K562 (cell line): ENCODE data around the gene ZFPM1. TPM values are rescaled to one million over a fixed set of nuclear protein-coding genes. Genes with fewer than 3 reads are reported as not detected.

Experiments used
- ATAC-seq: fragments of 200-7000 bp; cut with Tn5 transposase; 3 replicates; pipeline ENCODE4 v1.9.1; 2020; ENCODE audit warnings: moderate library complexity
- BruUV-seq: library from RNA; stranded (reverse); fragments of 400-500 nt; replicated peaks from 2 replicates; lab custom pipeline; 2021; lab: Mats Ljungman, UMichigan
- CTCF ChIA-PET: fragments of 300-600 bp; formaldehyde crosslinking; extraction: SDS; loops from one replicate; lab custom pipeline; 2021; ENCODE audit warnings: low intra/inter-chr PET ratio; lab: Yijun Ruan, JAX
- POLR2A ChIA-PET: fragments of 300-600, 350-650 bp; sonication (Branson Sonifier 250); formaldehyde crosslinking; extraction: SDS; loops from one replicate; lab custom pipeline; 2021; ENCODE audit warnings: antibody characterized with exemption, inconsistent platforms; lab: Yijun Ruan, JAX
- DNase-seq, 4 experiments: peaks; one replicate each; pipeline versions ENCODE4 v3.0.0 to v3.0.0-alpha.2; 2011 to 2018; ENCODE audit warnings: low spot score in 3 of 4, mixed read lengths in 3 of 4; ENCODE audit errors: extremely low read depth in 1 of 4
- FAIRE-seq: peaks from 2 replicates; lab custom pipeline; 2011; peaks lifted over from hg19 to GRCh38; lab: Jason Lieb, UNC
- H2AFZ ChIP-seq: 2 replicates; pipeline ENCODE4 v1.6.0; 2011; ENCODE audit warnings: low read depth, low read length, control low read depth, inconsistent platforms
- H3K27ac ChIP-seq: fragments of 200-600 bp; 3 replicates; pipeline ENCODE4 v1.8.0; 2011; ENCODE audit warnings: low read depth, mild to moderate bottlenecking, control low read depth, inconsistent platforms, low read length, moderate library complexity, mixed read lengths; ENCODE audit errors: extremely low read depth
- H3K27me3 ChIP-seq, 2 experiments: fragments of 300-600 bp in 1 of 2; 2 replicates in 1 of 2; 3 replicates in 1 of 2; pipeline versions ENCODE4 v1.6.0 to v1.8.0; 2011; ENCODE audit warnings: inconsistent platforms in 2 of 2, low read length in 2 of 2, mild to moderate bottlenecking in 1 of 2, mixed read lengths in 1 of 2, moderate library complexity in 1 of 2; ENCODE audit not compliant: control insufficient read depth in 2 of 2, insufficient read depth in 2 of 2
- H3K36me3 ChIP-seq: fragments of 300-600 bp; 3 replicates; pipeline ENCODE4 v1.8.0; 2011; ENCODE audit warnings: mild to moderate bottlenecking, low read length, inconsistent platforms; ENCODE audit not compliant: control insufficient read depth, insufficient read depth
- H3K4me1 ChIP-seq, 2 experiments: fragments of 200-600 bp in 1 of 2; replicated peaks in 1 of 2; 2 replicates in 1 of 2; 3 replicates in 1 of 2; pipeline versions ENCODE4 v1.5.1 to v1.8.0; 2011; ENCODE audit warnings: inconsistent platforms in 2 of 2, low read length in 2 of 2, mild to moderate bottlenecking in 1 of 2, mixed read lengths in 1 of 2, moderate library complexity in 1 of 2; ENCODE audit not compliant: control insufficient read depth in 2 of 2, insufficient read depth in 2 of 2
- H3K4me2 ChIP-seq: 2 replicates; pipeline ENCODE4 v1.6.1; 2011; ENCODE audit warnings: low read length, control low read depth, inconsistent platforms, mixed read lengths; ENCODE audit not compliant: insufficient read depth
- H3K4me3 ChIP-seq: fragments of 200-600 bp; sonication (generic), shearing (Covaris generic); 2 replicates; pipeline ENCODE4 v1.5.1; 2016; ENCODE audit warnings: control low read depth, inconsistent platforms
- H3K79me2 ChIP-seq: fragments of 200-600 bp; 3 replicates; pipeline ENCODE4 v1.8.0; 2011; ENCODE audit warnings: low read length, inconsistent platforms; ENCODE audit not compliant: control insufficient read depth, insufficient read depth
- H3K9ac ChIP-seq, 2 experiments: 2 replicates each; pipeline versions ENCODE4 v1.6.0 to v1.6.1; 2011; ENCODE audit warnings: low read depth in 2 of 2, low read length in 2 of 2, control low read depth in 1 of 2, inconsistent platforms in 1 of 2, mild to moderate bottlenecking in 1 of 2, mixed read lengths in 1 of 2; ENCODE audit not compliant: insufficient read depth in 1 of 2
- H3K9me1 ChIP-seq: one replicate; pipeline ENCODE4 v1.6.0; 2011; ENCODE audit warnings: inconsistent platforms, mild to moderate bottlenecking, low read length, moderate library complexity; ENCODE audit not compliant: control insufficient read depth, insufficient read depth
- H3K9me3 ChIP-seq: replicated peaks from 2 replicates; pipeline ENCODE4 v1.5.1; 2011; ENCODE audit warnings: low read depth, low read length, inconsistent platforms; ENCODE audit not compliant: control insufficient read depth, insufficient read depth
- H4K20me1 ChIP-seq: replicated peaks from 2 replicates; pipeline ENCODE4 v1.6.1; 2011; ENCODE audit warnings: low read length, inconsistent platforms, mixed read lengths; ENCODE audit not compliant: control insufficient read depth, insufficient read depth
- CBFA2T3 ChIP-seq: fragments of 450-650 bp; IDR thresholded peaks from 2 replicates; pipeline ENCODE4 v1.6.1; 2017
- HMGN3 ChIP-seq: IDR thresholded peaks from 2 replicates; pipeline ENCODE4 v1.6.1; 2011; ENCODE audit warnings: borderline replicate concordance, low read depth, mild to moderate bottlenecking, mixed read lengths, low read length; ENCODE audit not compliant: insufficient read length; ENCODE audit errors: extremely low read depth
- POLR2G ChIP-seq: fragments of 200-400 bp; formaldehyde crosslinking; IDR thresholded peaks from 2 replicates; pipeline ENCODE4 v1.6.1; 2017; ENCODE audit warnings: low read depth, mild to moderate bottlenecking, antibody characterized with exemption, low read length, moderate library complexity
- RBM14 ChIP-seq: fragments of 200-400 bp; formaldehyde crosslinking; IDR thresholded peaks from 2 replicates; pipeline ENCODE4 v1.6.1; 2018; ENCODE audit warnings: low read depth, mild to moderate bottlenecking, low read length, moderate library complexity, borderline replicate concordance; ENCODE audit not compliant: insufficient read depth
- SMARCC2 ChIP-seq: fragments of 450-650 bp; IDR thresholded peaks from 2 replicates; pipeline ENCODE4 v1.6.1; 2017; ENCODE audit warnings: antibody characterized with exemption, moderate library complexity, mild to moderate bottlenecking, low read depth
- TCF3 ChIP-seq: sonication (generic); formaldehyde crosslinking; IDR thresholded peaks from 2 replicates; pipeline ENCODE4 v1.4.0; 2020; ENCODE audit warnings: mild to moderate bottlenecking, missing genetic modification reagents
- TRIM24 ChIP-seq, 2 experiments: fragments of 450-650 bp; IDR thresholded peaks; 2 replicates each; pipeline ENCODE4 v1.6.1; 2016
- ZC3H4 ChIP-seq: sonication (generic); formaldehyde crosslinking; IDR thresholded peaks from 2 replicates; pipeline ENCODE4 v1.9.0; 2021; ENCODE audit warnings: missing genetic modification reagents, borderline replicate concordance
- ZNF121 ChIP-seq: sonication (generic); formaldehyde crosslinking; conservative IDR thresholded peaks from 2 replicates; pipeline ENCODE4 v1.8.0; 2022; ENCODE audit warnings: missing genetic modification reagents
- ZNF764 ChIP-seq: fragments of 250-450 bp; sonication (Bioruptor Pico); IDR thresholded peaks from 2 replicates; pipeline ENCODE4 v1.4.0; 2020; ENCODE audit warnings: low read depth, mild to moderate bottlenecking, moderate library complexity
- WGBS: fragments of 100-300 bp; shearing (Covaris generic); methylation state at CpG from one replicate; pipeline ENCODE4 v1.1.6; 2016; ENCODE audit warnings: low coverage, mixed read lengths; ENCODE audit not compliant: insufficient coverage; ENCODE audit errors: missing lambda C conversion rate; 5-methylcytosine and 5-hydroxymethylcytosine counted together
- in situ Hi-C: fragments of 300-500 bp; cut with MboI; formaldehyde crosslinking; loops from 4 replicates; pipeline ENCODE4 v1.15.0; 2018; ENCODE audit warnings: inconsistent platforms, mixed read lengths
- intact Hi-C: fragments of 100-400 bp; cut with micrococcal nuclease; formaldehyde crosslinking; loops from 2 replicates; pipeline ENCODE4 v1.14.2; 2022
- polyA plus RNA-seq, 8 experiments: library from polyadenylated mRNA; depleted of rRNA in 4 of 8; stranded (reverse) in 5 of 8; unstranded in 3 of 8; fragments of >200 nt; fragmentation: Nextera tagmentation in 2 of 8; fragmentation: Illumina TruSeq in 1 of 8; extraction: Ambion mirVana in 2 of 8; extraction: Trizol in 1 of 8; gene quantifications; 2 replicates each; pipeline versions ENCODE4 v1.2.1 to v1.2.3, GENCODE V29; 2011 to 2014; ENCODE audit warnings: inconsistent platforms in 1 of 8, missing spikeins in 1 of 8
- total RNA-seq, 7 experiments: library from RNA; depleted of rRNA in 6 of 7; stranded (reverse); fragments of >200 nt in 6 of 7; fragmentation: Illumina TruSeq in 2 of 7; extraction: Trizol in 2 of 7; gene quantifications; 2 replicates each; pipeline versions ENCODE4 v1.2.1 to v1.2.3, GENCODE V29; 2011 to 2021; ENCODE audit warnings: low replicate concordance in 1 of 7
- TF ChIP-seq, protein P1 (sequence below): fragments of 450-650 bp; IDR thresholded peaks from 2 replicates; pipeline ENCODE4 v1.6.1; 2018; ENCODE audit warnings: mild to moderate bottlenecking, low read depth; ENCODE audit not compliant: partially characterized antibody
- TF ChIP-seq, protein P2 (sequence below): sonication (generic); formaldehyde crosslinking; IDR thresholded peaks from 2 replicates; pipeline ENCODE4 v1.8.0; 2022; ENCODE audit warnings: missing genetic modification reagents, mild to moderate bottlenecking, moderate library complexity, borderline replicate concordance
- TF ChIP-seq, protein P3 (sequence below): sonication (generic); formaldehyde crosslinking; IDR thresholded peaks from 2 replicates; pipeline ENCODE4 v1.8.1; 2023; ENCODE audit warnings: mild to moderate bottlenecking, missing genetic modification reagents

ZFPM1 gene
- total and polyA plus RNA-seq, 9 of the 15 experiments (the other 6 are each of a cell fraction or from before 2014, with no cell fraction given) = 0.03 to 35.9 (median 1.4) TPM

GRCh38 chr16:88504489-88505404 lies 51.7 kb downstream of the ZFPM1 start:
- Histone ChIP-seq H3K9ac (peak overlapping the region; percentile 29 to 82; a peak in 3 of 4 replicates), H3K4me3 (no peak overlapping the region), H3K9me1 (peaks cover 6% of the 10 kb centered on the region), H3K27me3 (no peaks in the 10 kb centered on the region), H3K36me3 (peaks cover 61% of the 10 kb centered on the region; the same call in 2 of the 3 replicates), H3K9me3 (no peaks in the 10 kb centered on the region), H3K4me1 (peaks cover 39 to 96% of the 10 kb centered on the region in 2 experiments), H3K27ac (no peak overlapping the region), H2AFZ (no peak overlapping the region), H3K79me2 (peaks cover 52% of the 10 kb centered on the region), H3K4me2 (no peak overlapping the region), H4K20me1 (no peaks in the 10 kb centered on the region)
- FAIRE-seq = no peak
- ATAC-seq = no peak
- 78% methylated on average over 15 of the region's 28 CpGs for WGBS
- POLR2A ChIA-PET = no interaction called here
- BruUV-seq = no TSS peak
- intact Hi-C loops (no loop called here), in situ Hi-C loops (no loop called here)
- CTCF ChIA-PET = no interaction called here
- no peak for DNase-seq
- 0 out of 2 replicates have a peak, but pooled peaks have one; percentile 1 for TF ChIP-seq POLR2G
- 0 out of 2 replicates have a peak, but pooled peaks have one; percentile 37 for TF ChIP-seq ZC3H4
- peak; percentile 49; the same call in 1 of the 2 replicates for TF ChIP-seq TCF3 (CRISPR knock-in tag)
- 0 out of 2 replicates have a peak, but pooled peaks have one; percentile 38 for TF ChIP-seq RBM14
- TF ChIP-seq, protein P1, sequence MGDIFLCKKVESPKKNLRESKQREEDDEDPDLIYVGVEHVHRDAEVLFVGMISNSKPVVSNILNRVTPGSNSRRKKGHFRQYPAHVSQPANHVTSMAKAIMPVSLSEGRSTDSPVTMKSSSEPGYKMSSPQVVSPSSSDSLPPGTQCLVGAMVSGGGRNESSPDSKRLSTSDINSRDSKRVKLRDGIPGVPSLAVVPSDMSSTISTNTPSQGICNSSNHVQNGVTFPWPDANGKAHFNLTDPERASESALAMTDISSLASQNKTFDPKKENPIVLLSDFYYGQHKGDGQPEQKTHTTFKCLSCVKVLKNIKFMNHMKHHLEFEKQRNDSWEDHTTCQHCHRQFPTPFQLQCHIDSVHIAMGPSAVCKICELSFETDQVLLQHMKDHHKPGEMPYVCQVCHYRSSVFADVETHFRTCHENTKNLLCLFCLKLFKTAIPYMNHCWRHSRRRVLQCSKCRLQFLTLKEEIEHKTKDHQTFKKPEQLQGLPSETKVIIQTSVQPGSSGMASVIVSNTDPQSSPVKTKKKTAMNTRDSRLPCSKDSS = no peak
- TF ChIP-seq TRIM24 (IDR thresholded peaks at IDR 0.05) = no peak
- no peak for TF ChIP-seq ZNF764 (CRISPR knock-in tag)
- no peak for TF ChIP-seq SMARCC2
- TF ChIP-seq HMGN3 = no peak
- TF ChIP-seq, protein P2, sequence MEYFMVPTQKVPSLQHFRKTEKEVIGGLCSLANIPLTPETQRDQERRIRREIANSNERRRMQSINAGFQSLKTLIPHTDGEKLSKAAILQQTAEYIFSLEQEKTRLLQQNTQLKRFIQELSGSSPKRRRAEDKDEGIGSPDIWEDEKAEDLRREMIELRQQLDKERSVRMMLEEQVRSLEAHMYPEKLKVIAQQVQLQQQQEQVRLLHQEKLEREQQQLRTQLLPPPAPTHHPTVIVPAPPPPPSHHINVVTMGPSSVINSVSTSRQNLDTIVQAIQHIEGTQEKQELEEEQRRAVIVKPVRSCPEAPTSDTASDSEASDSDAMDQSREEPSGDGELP (CRISPR knock-in tag) = peak; percentile 89
- 0 out of 2 replicates have a peak, but pooled peaks have one; percentile 4 for TF ChIP-seq CBFA2T3
- 0 out of 2 replicates have a peak, but pooled peaks have one; percentile 3 for TF ChIP-seq ZNF121 (CRISPR knock-in tag)
- TF ChIP-seq, protein P3, sequence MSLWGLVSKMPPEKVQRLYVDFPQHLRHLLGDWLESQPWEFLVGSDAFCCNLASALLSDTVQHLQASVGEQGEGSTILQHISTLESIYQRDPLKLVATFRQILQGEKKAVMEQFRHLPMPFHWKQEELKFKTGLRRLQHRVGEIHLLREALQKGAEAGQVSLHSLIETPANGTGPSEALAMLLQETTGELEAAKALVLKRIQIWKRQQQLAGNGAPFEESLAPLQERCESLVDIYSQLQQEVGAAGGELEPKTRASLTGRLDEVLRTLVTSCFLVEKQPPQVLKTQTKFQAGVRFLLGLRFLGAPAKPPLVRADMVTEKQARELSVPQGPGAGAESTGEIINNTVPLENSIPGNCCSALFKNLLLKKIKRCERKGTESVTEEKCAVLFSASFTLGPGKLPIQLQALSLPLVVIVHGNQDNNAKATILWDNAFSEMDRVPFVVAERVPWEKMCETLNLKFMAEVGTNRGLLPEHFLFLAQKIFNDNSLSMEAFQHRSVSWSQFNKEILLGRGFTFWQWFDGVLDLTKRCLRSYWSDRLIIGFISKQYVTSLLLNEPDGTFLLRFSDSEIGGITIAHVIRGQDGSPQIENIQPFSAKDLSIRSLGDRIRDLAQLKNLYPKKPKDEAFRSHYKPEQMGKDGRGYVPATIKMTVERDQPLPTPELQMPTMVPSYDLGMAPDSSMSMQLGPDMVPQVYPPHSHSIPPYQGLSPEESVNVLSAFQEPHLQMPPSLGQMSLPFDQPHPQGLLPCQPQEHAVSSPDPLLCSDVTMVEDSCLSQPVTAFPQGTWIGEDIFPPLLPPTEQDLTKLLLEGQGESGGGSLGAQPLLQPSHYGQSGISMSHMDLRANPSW (CRISPR knock-in tag) = no peak
